ENCODE measurements around the gene CRIP3. TPM values are rescaled to one million over a fixed set of nuclear protein-coding genes. Genes with fewer than 3 reads are reported as not detected.

CRIP3 gene
- total and polyA plus RNA-seq, 2 of the 4 experiments (the other 2 are of a cell fraction): not detected

DNA sequence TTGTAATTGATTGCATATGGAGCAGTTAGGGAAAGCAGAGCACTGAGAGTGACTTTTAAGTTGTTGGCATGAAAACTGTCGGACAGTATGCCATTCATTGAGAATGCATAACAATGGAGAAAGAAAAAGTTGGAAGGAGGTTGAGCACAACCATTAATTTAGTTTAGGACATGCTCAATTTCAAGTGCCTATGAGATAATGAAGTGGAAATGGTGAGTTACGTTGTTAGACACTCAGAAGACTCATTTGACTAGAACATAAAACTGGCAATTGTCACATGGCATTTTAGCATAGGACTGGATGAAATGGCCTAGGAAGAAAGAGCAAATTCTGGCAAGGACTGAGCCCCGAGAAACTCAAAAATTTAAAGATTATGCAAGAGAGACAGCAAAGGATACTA lies 38.8 kb upstream of the CRIP3 start:
- in situ Hi-C loops (cut with MboI; ENCODE audit: low sequenced_read_pairs) (no loop called here), intact Hi-C loops (cut with micrococcal nuclease) (no loop called here), dilution Hi-C loops (cut with HindIII; ENCODE audit: low sequenced_read_pairs, unreplicated experiment) (no loop called here)
- no peak overlapping the region for H2BK120ac ChIP-seq (ENCODE audit: low read depth, low read length)
- H3K4me2 ChIP-seq (ENCODE audit: low read depth, low read length): no peak overlapping the region
- no peak overlapping the region for H2AK5ac ChIP-seq (ENCODE audit: low read depth, low read length)
- H4K20me1 ChIP-seq (ENCODE audit: insufficient read depth, low read length): no peaks in the 10 kb centered on the region
- ATAC-seq (ENCODE audit: low read depth): no peak
- no peak overlapping the region for H2BK20ac ChIP-seq (ENCODE audit: low read depth, low read length)
- H3K18ac ChIP-seq (ENCODE audit: low read depth, low read length): no peak overlapping the region
- H2BK15ac ChIP-seq (ENCODE audit: low read depth, low read length): no peak overlapping the region
- BruUV-seq (replicated peaks): no TSS peak
- no peak overlapping the region for H4K8ac ChIP-seq (ENCODE audit: low read depth in 2 of 2, low read length in 2 of 2)
- no peak overlapping the region for H3K9ac ChIP-seq (ENCODE audit: low read depth, low read length)
- no peak overlapping the region for H3K27ac ChIP-seq (ENCODE audit: insufficient read depth, low read length)
- no peak overlapping the region for H3K14ac ChIP-seq (replicated peaks; ENCODE audit: low read depth, low read length)
- no peaks in the 10 kb centered on the region for H3K9me3 ChIP-seq (ENCODE audit: control insufficient read depth, insufficient read depth, low read length)
- H3K27me3 ChIP-seq (ENCODE audit: control insufficient read depth, insufficient read depth, low read length): no peaks in the 10 kb centered on the region
- no peak overlapping the region for H4K5ac ChIP-seq (ENCODE audit: low read depth, low read length)
- POLR2A ChIA-PET (ENCODE audit: unreplicated experiment): no interaction called here
- no peak for DNase-seq
- H3K9me1 ChIP-seq (ENCODE audit: insufficient read depth, low read length): no peaks in the 10 kb centered on the region
- no peak overlapping the region for H3K23ac ChIP-seq (ENCODE audit: low read depth, low read length)
- no peak overlapping the region for H4K91ac ChIP-seq (ENCODE audit: insufficient read depth, low read depth, low read length)
- WGBS, 2 experiments (ENCODE audit: extremely low coverage in 2 of 2, insufficient read length in 1 of 2): 77% methylated on average over 3 of the region's 3 CpGs; no CpG with 5 or more reads in 1 of the 2 experiments
- H2BK5ac ChIP-seq (ENCODE audit: low read depth, low read length, poor library complexity, severe bottlenecking): no peak overlapping the region
- TF ChIP-seq MAFK (IDR thresholded peaks at IDR 0.05; ENCODE audit: low read depth, low read length) (no peak), BHLHE40 (IDR thresholded peaks at IDR 0.05; ENCODE audit: low read depth, low read length) (no peak), RCOR1 (IDR thresholded peaks at IDR 0.05; ENCODE audit: insufficient replicate concordance, low read length) (no peak), POLR2A (IDR thresholded peaks at IDR 0.05; ENCODE audit: low read depth, low read length) (no peak), MXI1 (IDR thresholded peaks at IDR 0.05; ENCODE audit: borderline replicate concordance, low read depth, low read length) (no peak), CEBPB (IDR thresholded peaks at IDR 0.05; ENCODE audit: low read depth, low read length) (no peak), CTCF (conservative IDR thresholded peaks at IDR 0.05; ENCODE audit: low read depth, low read length) (no peak), MAZ (IDR thresholded peaks at IDR 0.05; ENCODE audit: borderline replicate concordance, low read depth, low read length) (no peak), RAD21 (IDR thresholded peaks at IDR 0.05; ENCODE audit: low read length) (no peak), NFE2L2 (IDR thresholded peaks at IDR 0.05; ENCODE audit: low read depth, low read length) (no peak), CHD1 (IDR thresholded peaks at IDR 0.05; ENCODE audit: low read depth, low read length) (no peak), SMC3 (IDR thresholded peaks at IDR 0.05; ENCODE audit: low read depth, low read length) (no peak), RFX5 (IDR thresholded peaks at IDR 0.05; ENCODE audit: low read depth, low read length) (no peak), FOS (IDR thresholded peaks at IDR 0.05; ENCODE audit: low read depth, low read length) (no peak)
- TF ChIP-seq, protein P1, sequence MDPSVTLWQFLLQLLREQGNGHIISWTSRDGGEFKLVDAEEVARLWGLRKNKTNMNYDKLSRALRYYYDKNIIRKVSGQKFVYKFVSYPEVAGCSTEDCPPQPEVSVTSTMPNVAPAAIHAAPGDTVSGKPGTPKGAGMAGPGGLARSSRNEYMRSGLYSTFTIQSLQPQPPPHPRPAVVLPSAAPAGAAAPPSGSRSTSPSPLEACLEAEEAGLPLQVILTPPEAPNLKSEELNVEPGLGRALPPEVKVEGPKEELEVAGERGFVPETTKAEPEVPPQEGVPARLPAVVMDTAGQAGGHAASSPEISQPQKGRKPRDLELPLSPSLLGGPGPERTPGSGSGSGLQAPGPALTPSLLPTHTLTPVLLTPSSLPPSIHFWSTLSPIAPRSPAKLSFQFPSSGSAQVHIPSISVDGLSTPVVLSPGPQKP (IDR thresholded peaks at IDR 0.05; ENCODE audit: borderline replicate concordance, low read depth, low read length): no peak
- TF ChIP-seq, protein P2, sequence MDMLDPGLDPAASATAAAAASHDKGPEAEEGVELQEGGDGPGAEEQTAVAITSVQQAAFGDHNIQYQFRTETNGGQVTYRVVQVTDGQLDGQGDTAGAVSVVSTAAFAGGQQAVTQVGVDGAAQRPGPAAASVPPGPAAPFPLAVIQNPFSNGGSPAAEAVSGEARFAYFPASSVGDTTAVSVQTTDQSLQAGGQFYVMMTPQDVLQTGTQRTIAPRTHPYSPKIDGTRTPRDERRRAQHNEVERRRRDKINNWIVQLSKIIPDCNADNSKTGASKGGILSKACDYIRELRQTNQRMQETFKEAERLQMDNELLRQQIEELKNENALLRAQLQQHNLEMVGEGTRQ (IDR thresholded peaks at IDR 0.05; ENCODE audit: low read depth, low read length): no peak
- CTCF ChIA-PET: no interaction called here
- H3K79me1 ChIP-seq (ENCODE audit: low read depth in 1 of 2, low read length in 2 of 2): no peaks in the 10 kb centered on the region
- H3K56ac ChIP-seq (ENCODE audit: extremely low read depth, insufficient read depth, low read length): no peak overlapping the region
- no peak overlapping the region for H3K4me3 ChIP-seq (ENCODE audit: insufficient read depth, low read depth, low read length)
- no peaks in the 10 kb centered on the region for H3K4me1 ChIP-seq (ENCODE audit: control insufficient read depth, insufficient read depth, low read length)
- peaks cover 18% of the 10 kb centered on the region for H3K36me3 ChIP-seq (ENCODE audit: control insufficient read depth, insufficient read depth, low read length)
- no peak overlapping the region for H3K4ac ChIP-seq (ENCODE audit: low read depth, low read length)
- no peak overlapping the region for H2AFZ ChIP-seq (replicated peaks; ENCODE audit: low read length, poor library complexity)
- H2AK9ac ChIP-seq (replicated peaks; ENCODE audit: low read depth, low read length, poor library complexity): no peak overlapping the region

Measured in IMR-90 (cell line).